ENCODE data around the gene PPP1R15B. TPM values are rescaled to one million over a fixed set of nuclear protein-coding genes. Genes with fewer than 3 reads are reported as not detected.

The PPP1R15B gene
- polyA plus RNA-seq, 2 of the 4 experiments (the other 2 are of a cell fraction), result 26.9 to 51.9 TPM

- H3K4me3 ChIP-seq, result no peak within 1 kb of the TSS
- no peaks in the 10 kb centered on the region for H3K9me3 ChIP-seq
- ChIA-PET CTCF (interaction anchor here (0.8 to 27.1 kb wide), 12 partner anchors 10 to 197 kb away, joined by 3 to 840 read pairs (median 13); partner anchors contain the start of genes GOLT1A and REN), POLR2A (no interaction called here)
- peak; percentile 59 to 78; a peak in 5 of 6 replicates for ATAC-seq
- H3K4me1 ChIP-seq, result peaks cover 33% of the 10 kb centered on the region
- H3K4me2 ChIP-seq, result peak within 1 kb of the TSS; percentile 33; the same call in 2 of the 3 replicates
- TF ChIP-seq ZC3H11A (IDR thresholded peaks at IDR 0.05), result no peak
- 0 out of 2 replicates have a peak, but pooled peaks have one; percentile 21 for TF ChIP-seq USF2 (IDR thresholded peaks at IDR 0.05)
- no peak for TF ChIP-seq POLR2AphosphoS2 (conservative IDR thresholded peaks at IDR 0.05; ENCODE audit: low read length)
- TF ChIP-seq RAD21 (conservative IDR thresholded peaks at IDR 0.05 in 1 of 2, IDR thresholded peaks at IDR 0.05 in 1 of 2), result peak; percentile 66
- TF ChIP-seq CTCF (IDR thresholded peaks at IDR 0.05), result peak; percentile 30; the same call in 1 of the 3 replicates
- no peak for TF ChIP-seq E2F6 (IDR thresholded peaks at IDR 0.05; ENCODE audit: borderline replicate concordance, low read depth)
- TF ChIP-seq SMC3 (IDR thresholded peaks at IDR 0.05), result peak; percentile 62
- no peak for TF ChIP-seq FOXS1 (CRISPR knock-in tag; IDR thresholded peaks at IDR 0.05)
- 55% methylated on average over 15 of the region's 20 CpGs for WGBS (ENCODE audit: missing lambda C conversion rate)
- FAIRE-seq, result no peak
- H3K27ac ChIP-seq, result peak within 1 kb of the TSS; percentile 10 to 65; a peak in 4 of 6 replicates
- no peak for DNase-seq (ENCODE audit: low read depth in 1 of 2, low spot score in 1 of 2)
These were observed 52.0 kb downstream of the PPP1R15B start, which contains the start of gene PLEKHA6 for GRCh38 chr1:204359474-204360255. TSS of gene PLEKHA6 (minus strand) at chr1:204359929. CDS start at chr1:204273727, 86,202 bp downstream.

- Histone ChIP-seq H3K4me2 (peak overlapping the region; percentile 33; the same call in 2 of the 3 replicates), H3K4me3 (no peak overlapping the region), H3K27ac (peak overlapping the region in 1 of 2 experiments; percentile 65; a peak in 4 of 6 replicates), H3K9me3 (no peaks in the 10 kb centered on the region), H3K4me1 (peaks cover 29% of the 10 kb centered on the region)
- TF ChIP-seq KDM1A (IDR thresholded peaks at IDR 0.05; ENCODE audit: low read depth) (no peak), POLR2A (IDR thresholded peaks at IDR 0.05; ENCODE audit: low read length) (no peak), FOXS1 (CRISPR knock-in tag; IDR thresholded peaks at IDR 0.05) (no peak), HDAC2 (IDR thresholded peaks at IDR 0.05) (no peak), PBX3 (IDR thresholded peaks at IDR 0.05) (no peak), ZC3H11A (IDR thresholded peaks at IDR 0.05) (no peak), NPAS2 (CRISPR knock-in tag; IDR thresholded peaks at IDR 0.05; ENCODE audit: borderline replicate concordance) (no peak), REST (IDR thresholded peaks at IDR 0.05) (no peak), JUN (IDR thresholded peaks at IDR 0.05) (no peak), TFCP2L1 (CRISPR knock-in tag; IDR thresholded peaks at IDR 0.05) (no peak), HOXA7 (CRISPR knock-in tag; IDR thresholded peaks at IDR 0.05) (no peak), FOSL2 (IDR thresholded peaks at IDR 0.05) (no peak), FOSL2 (CRISPR knock-in tag; IDR thresholded peaks at IDR 0.05) (no peak), ATOH8 (CRISPR knock-in tag; IDR thresholded peaks at IDR 0.05; ENCODE audit: low read depth) (no peak), ELK1 (IDR thresholded peaks at IDR 0.05; ENCODE audit: low read depth, low read length) (no peak)
- DNase-seq (ENCODE audit: low read depth in 1 of 2, low spot score in 1 of 2), result no peak
- ATAC-seq, result no peak
- ChIA-PET POLR2A (no interaction called here), CTCF (interaction anchor here (0.8 to 27.1 kb wide), 10 partner anchors 10 to 196 kb away, joined by 3 to 840 read pairs (median 36); partner anchors contain the start of genes GOLT1A and REN)
- no peak for FAIRE-seq
- whole genome bisulfite sequencing (ENCODE audit: missing lambda C conversion rate), result 45% methylated on average over 5 of the region's 5 CpGs
These were observed 52.5 kb downstream of the PPP1R15B start for GRCh38 chr1:204359131-204359473.

Data from A549 (cell line).